Ishikawa (cell line): ENCODE results near the gene ATP2A3.

ENCODE experiments used
- CEBPB ChIP-seq: IDR thresholded peaks from 2 replicates; pipeline ENCODE4 v1.6.1; 2012
- CREB1 ChIP-seq: IDR thresholded peaks from 2 replicates; pipeline ENCODE4 v1.6.1; 2012; ENCODE audit warnings: low read depth
- EGR1 ChIP-seq: IDR thresholded peaks from 2 replicates; pipeline ENCODE4 v1.6.1; 2012
- EP300 ChIP-seq: IDR thresholded peaks from 2 replicates; pipeline ENCODE4 v1.6.1; 2012; ENCODE audit warnings: borderline replicate concordance
- NFIC ChIP-seq: IDR thresholded peaks from 2 replicates; pipeline ENCODE4 v1.6.1; 2012
- RAD21 ChIP-seq: IDR thresholded peaks from 2 replicates; pipeline ENCODE4 v1.6.1; 2012; ENCODE audit warnings: low read depth
- TAF1 ChIP-seq: IDR thresholded peaks from 2 replicates; pipeline ENCODE4 v1.6.1; 2012; ENCODE audit warnings: low read depth, mild to moderate bottlenecking
- TCF12 ChIP-seq: IDR thresholded peaks from 2 replicates; pipeline ENCODE4 v1.6.1; 2012; ENCODE audit warnings: low read depth
- TEAD4 ChIP-seq: IDR thresholded peaks from 2 replicates; pipeline ENCODE4 v1.6.1; 2012
- USF1 ChIP-seq: IDR thresholded peaks from 2 replicates; pipeline ENCODE4 v1.6.1; 2012
- YY1 ChIP-seq: IDR thresholded peaks from 2 replicates; pipeline ENCODE4 v1.6.1; 2012; ENCODE audit warnings: low read depth
- ZBTB7A ChIP-seq: IDR thresholded peaks from 2 replicates; pipeline ENCODE4 v1.6.1; 2012; ENCODE audit warnings: low read depth
- TF ChIP-seq, protein P1 (sequence below): IDR thresholded peaks from 2 replicates; pipeline ENCODE4 v1.6.1; 2012; ENCODE audit warnings: low read depth, mild to moderate bottlenecking
- TF ChIP-seq, protein P2 (sequence below): IDR thresholded peaks from 2 replicates; pipeline ENCODE4 v1.6.1; 2012

- no peak for TF ChIP-seq TAF1
- no peak for TF ChIP-seq TEAD4
- TF ChIP-seq, protein P1, sequence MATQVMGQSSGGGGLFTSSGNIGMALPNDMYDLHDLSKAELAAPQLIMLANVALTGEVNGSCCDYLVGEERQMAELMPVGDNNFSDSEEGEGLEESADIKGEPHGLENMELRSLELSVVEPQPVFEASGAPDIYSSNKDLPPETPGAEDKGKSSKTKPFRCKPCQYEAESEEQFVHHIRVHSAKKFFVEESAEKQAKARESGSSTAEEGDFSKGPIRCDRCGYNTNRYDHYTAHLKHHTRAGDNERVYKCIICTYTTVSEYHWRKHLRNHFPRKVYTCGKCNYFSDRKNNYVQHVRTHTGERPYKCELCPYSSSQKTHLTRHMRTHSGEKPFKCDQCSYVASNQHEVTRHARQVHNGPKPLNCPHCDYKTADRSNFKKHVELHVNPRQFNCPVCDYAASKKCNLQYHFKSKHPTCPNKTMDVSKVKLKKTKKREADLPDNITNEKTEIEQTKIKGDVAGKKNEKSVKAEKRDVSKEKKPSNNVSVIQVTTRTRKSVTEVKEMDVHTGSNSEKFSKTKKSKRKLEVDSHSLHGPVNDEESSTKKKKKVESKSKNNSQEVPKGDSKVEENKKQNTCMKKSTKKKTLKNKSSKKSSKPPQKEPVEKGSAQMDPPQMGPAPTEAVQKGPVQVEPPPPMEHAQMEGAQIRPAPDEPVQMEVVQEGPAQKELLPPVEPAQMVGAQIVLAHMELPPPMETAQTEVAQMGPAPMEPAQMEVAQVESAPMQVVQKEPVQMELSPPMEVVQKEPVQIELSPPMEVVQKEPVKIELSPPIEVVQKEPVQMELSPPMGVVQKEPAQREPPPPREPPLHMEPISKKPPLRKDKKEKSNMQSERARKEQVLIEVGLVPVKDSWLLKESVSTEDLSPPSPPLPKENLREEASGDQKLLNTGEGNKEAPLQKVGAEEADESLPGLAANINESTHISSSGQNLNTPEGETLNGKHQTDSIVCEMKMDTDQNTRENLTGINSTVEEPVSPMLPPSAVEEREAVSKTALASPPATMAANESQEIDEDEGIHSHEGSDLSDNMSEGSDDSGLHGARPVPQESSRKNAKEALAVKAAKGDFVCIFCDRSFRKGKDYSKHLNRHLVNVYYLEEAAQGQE = no peak
- no peak for TF ChIP-seq RAD21
- no peak for TF ChIP-seq EP300
- TF ChIP-seq CEBPB = no peak
- TF ChIP-seq, protein P2, sequence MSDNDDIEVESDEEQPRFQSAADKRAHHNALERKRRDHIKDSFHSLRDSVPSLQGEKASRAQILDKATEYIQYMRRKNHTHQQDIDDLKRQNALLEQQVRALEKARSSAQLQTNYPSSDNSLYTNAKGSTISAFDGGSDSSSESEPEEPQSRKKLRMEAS = no peak
- TF ChIP-seq TCF12 = no peak
- no peak for TF ChIP-seq EGR1
- no peak for TF ChIP-seq USF1
- no peak for TF ChIP-seq ZBTB7A
- TF ChIP-seq YY1 = no peak
- no peak for TF ChIP-seq NFIC
- no peak for TF ChIP-seq CREB1
These were observed 6.4 kb upstream of the ATP2A3 start for GRCh38 chr17:3970668-3971067.
